Transverse colon (tissue), 4 donors: ENCODE results near the gene OVCH1. TPM values are rescaled to one million over a fixed set of nuclear protein-coding genes. Genes with fewer than 3 reads are reported as not detected.

Experiments used
- DNase-seq: peaks from one replicate; pipeline ENCODE4 v3.0.0-alpha.2; 2019
- H3K27ac ChIP-seq, 4 donors: fragments of 200-600 bp; sonication (generic); 2 replicates each; pipeline ENCODE4 v1.5.1; 2016 to 2018; ENCODE audit warnings: inconsistent platforms in 4 of 4
- H3K27me3 ChIP-seq: fragments of 200-600 bp; sonication (generic); 2 replicates; pipeline ENCODE4 v1.5.1; 2017; ENCODE audit warnings: inconsistent platforms
- H3K36me3 ChIP-seq, 4 donors: fragments of 200-600 bp; sonication (generic); 2 replicates each; pipeline ENCODE4 v1.5.1; 2017 to 2019; ENCODE audit warnings: inconsistent platforms in 4 of 4
- H3K4me1 ChIP-seq, 4 donors: fragments of 200-600 bp; sonication (generic); 2 replicates each; pipeline ENCODE4 v1.5.1; 2017 to 2020; ENCODE audit warnings: inconsistent platforms in 4 of 4
- H3K4me3 ChIP-seq, 4 donors: fragments of 200-600 bp; sonication (generic); 1 replicate in 1 of 4; 2 replicates in 3 of 4; pipeline versions ENCODE4 v1.5.1 to v1.6.1; 2017 to 2019; ENCODE audit warnings: inconsistent platforms in 4 of 4
- H3K9me3 ChIP-seq, 2 donors: fragments of 200-600 bp; sonication (generic); 2 replicates each; pipeline ENCODE4 v1.5.1; 2017 to 2019; ENCODE audit warnings: inconsistent platforms in 2 of 2
- EP300 ChIP-seq: sonication (generic); formaldehyde crosslinking; IDR thresholded peaks from one replicate; pipeline ENCODE4 v1.6.1; 2017; ENCODE audit warnings: antibody characterized with exemption, low read depth
- POLR2A ChIP-seq: fragments of 450-650 bp; IDR thresholded peaks from one replicate; pipeline ENCODE4 v1.6.1; 2016; ENCODE audit warnings: antibody characterized with exemption, mild to moderate bottlenecking, moderate library complexity
- POLR2AphosphoS5 ChIP-seq, 3 donors: sonication (generic); formaldehyde crosslinking; IDR thresholded peaks; one replicate each; pipeline ENCODE4 v1.6.1; 2016; ENCODE audit warnings: antibody characterized with exemption in 3 of 3
- WGBS, 2 donors: methylation state at CpG; one replicate each; pipeline ENCODE4 v1.1.5; 2018; ENCODE audit warnings: low coverage in 1 of 2; 5-methylcytosine and 5-hydroxymethylcytosine counted together
- in situ Hi-C, 4 donors: fragments of 200-750 bp; cut with MboI; loops; one replicate each; pipeline versions ENCODE4 v1.15.0 to v1.15.1; 2017; ENCODE audit warnings: low sequenced_read_pairs in 3 of 4, low pct_ligation_motif_present in 1 of 4, low pct_unique_long_range_greater_than_20kb in 1 of 4
- intact Hi-C: fragments of 100-400 bp; cut with DNase I; formaldehyde crosslinking; loops from one replicate; pipeline ENCODE4 v1.15.1; 2023; ENCODE audit warnings: low total_unique reads
- total RNA-seq, 4 donors: library from RNA; depleted of rRNA; stranded (reverse); fragments of >200 nt; gene quantifications; one replicate each; pipeline ENCODE4 v1.1.0, GENCODE V29; 2016
- TF ChIP-seq, protein P1 (sequence below), 5 experiments: fragments of 200-600 bp in 3 of 5; fragments of 450-650 bp in 2 of 5; sonication (generic) in 3 of 5; IDR thresholded peaks; 1 replicate in 2 of 5; 2 replicates in 3 of 5; pipeline ENCODE4 v1.5.1; 2016 to 2017; ENCODE audit warnings: antibody characterized with exemption in 5 of 5, inconsistent platforms in 3 of 5, mild to moderate bottlenecking in 2 of 5, moderate library complexity in 1 of 5

OVCH1 gene
- total RNA-seq, 4 donors from 2014 or later: 0.37 TPM; not detected in 3

DNA sequence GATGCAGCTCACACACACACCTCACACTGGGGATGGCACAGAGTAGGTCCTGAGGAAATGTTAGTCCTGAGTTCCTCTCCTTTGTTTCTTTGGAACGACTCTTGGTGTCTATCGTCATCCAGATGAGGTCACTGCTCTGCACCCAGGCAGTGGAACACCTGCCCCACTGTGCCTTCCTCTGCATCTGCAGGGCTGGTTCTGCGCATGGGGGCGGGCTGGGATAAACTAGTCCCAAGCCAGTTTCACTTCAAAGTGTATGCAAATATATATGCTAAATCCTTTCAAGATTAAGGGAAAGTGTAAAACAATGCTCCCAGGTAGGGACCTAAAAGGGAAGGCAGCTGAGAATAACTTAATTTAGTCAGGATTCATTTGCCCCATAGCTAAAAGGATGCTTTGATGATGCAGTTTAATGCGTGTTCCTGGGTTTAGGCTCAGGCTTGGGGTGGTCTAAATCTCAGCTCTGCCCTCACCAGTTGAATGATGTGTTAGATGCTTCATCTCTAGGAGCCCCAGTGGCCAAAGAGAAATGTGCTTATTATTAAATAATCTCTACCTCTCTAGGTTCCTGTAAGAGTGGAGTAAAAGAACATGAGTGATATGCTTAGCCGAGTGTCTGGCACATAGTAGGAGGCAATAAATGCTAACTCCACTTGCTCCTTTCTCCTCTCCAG, 47.1 kb upstream of the OVCH1 start:
- no peak for DNase-seq
- no peak overlapping the region for H3K4me3 ChIP-seq
- TF ChIP-seq POLR2A (no peak), POLR2AphosphoS5 (IDR thresholded peaks at IDR 0.05) (no peak), EP300 (no peak)
- TF ChIP-seq, protein P1, sequence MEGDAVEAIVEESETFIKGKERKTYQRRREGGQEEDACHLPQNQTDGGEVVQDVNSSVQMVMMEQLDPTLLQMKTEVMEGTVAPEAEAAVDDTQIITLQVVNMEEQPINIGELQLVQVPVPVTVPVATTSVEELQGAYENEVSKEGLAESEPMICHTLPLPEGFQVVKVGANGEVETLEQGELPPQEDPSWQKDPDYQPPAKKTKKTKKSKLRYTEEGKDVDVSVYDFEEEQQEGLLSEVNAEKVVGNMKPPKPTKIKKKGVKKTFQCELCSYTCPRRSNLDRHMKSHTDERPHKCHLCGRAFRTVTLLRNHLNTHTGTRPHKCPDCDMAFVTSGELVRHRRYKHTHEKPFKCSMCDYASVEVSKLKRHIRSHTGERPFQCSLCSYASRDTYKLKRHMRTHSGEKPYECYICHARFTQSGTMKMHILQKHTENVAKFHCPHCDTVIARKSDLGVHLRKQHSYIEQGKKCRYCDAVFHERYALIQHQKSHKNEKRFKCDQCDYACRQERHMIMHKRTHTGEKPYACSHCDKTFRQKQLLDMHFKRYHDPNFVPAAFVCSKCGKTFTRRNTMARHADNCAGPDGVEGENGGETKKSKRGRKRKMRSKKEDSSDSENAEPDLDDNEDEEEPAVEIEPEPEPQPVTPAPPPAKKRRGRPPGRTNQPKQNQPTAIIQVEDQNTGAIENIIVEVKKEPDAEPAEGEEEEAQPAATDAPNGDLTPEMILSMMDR (IDR thresholded peaks at IDR 0.05): no peak
- in situ Hi-C loops: no loop called here
- H3K4me1 ChIP-seq: no peaks in the 10 kb centered on the region
- intact Hi-C loops: no loop called here
- H3K27ac ChIP-seq: no peak overlapping the region
- H3K9me3 ChIP-seq: no peaks in the 10 kb centered on the region
- H3K27me3 ChIP-seq: no peaks in the 10 kb centered on the region
- no peaks in the 10 kb centered on the region for H3K36me3 ChIP-seq
- WGBS, 2 donors: 80 to 82% methylated on average over 1 to 6 of the region's 6 CpGs

DNA sequence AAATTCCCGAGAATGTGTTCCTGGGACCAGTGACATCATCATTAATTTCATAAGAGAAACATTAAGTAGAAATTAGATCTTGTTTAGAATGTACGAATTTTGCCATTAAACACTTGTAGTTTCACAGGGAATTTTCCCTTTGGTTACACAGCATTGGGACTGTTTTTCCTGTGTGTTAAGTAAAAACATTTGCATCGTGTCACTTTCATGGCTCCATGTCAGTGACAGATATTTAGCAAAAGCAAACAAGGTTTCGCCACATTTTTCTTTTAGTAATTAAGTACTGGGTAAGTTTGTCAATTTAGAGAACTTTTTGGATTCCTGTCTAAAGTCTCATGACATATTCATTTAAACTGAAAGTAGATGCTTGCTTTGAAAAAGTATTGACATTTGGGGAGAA, 45.5 kb upstream of the OVCH1 start:
- 35 to 57% methylated on average over 4 of the region's 4 CpGs for WGBS, 2 donors
- in situ Hi-C loops (no loop called here), intact Hi-C loops (no loop called here)
- Histone ChIP-seq H3K27ac (peak overlapping the region in 2 of 4 donors; percentile 20 to 46), H3K36me3 (no peaks in the 10 kb centered on the region), H3K4me1 (no peaks in the 10 kb centered on the region), H3K4me3 (no peak overlapping the region), H3K27me3 (no peaks in the 10 kb centered on the region), H3K9me3 (no peaks in the 10 kb centered on the region)
- TF ChIP-seq EP300 (no peak), POLR2A (no peak), POLR2AphosphoS5 (IDR thresholded peaks at IDR 0.05) (peak in 1 of 3 donors; percentile 28)
- TF ChIP-seq, protein P1 (IDR thresholded peaks at IDR 0.05): no peak
- DNase-seq: no peak

DNA sequence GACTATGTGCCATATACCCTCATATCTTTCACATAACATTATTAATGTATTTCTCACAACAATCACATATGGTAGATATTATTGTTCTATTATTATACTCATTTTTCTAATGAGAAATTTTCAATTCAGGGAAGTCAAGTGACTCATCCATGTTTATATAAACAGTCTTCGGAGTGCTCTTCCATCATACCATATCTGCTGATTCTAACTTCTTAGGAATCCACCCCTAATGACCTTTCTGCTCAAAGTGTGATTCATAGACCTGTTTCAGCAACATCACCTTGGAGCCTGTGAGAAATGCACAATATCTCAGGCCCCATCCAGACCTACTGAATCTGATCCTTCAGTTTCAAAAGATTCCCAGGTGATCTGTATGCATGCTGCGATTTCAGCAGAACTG, 39.8 kb upstream of the OVCH1 start:
- Histone ChIP-seq H3K9me3 (no peaks in the 10 kb centered on the region), H3K36me3 (no peaks in the 10 kb centered on the region), H3K27ac (no peak overlapping the region), H3K4me1 (peaks cover 0 to 2% (median 0%) of the 10 kb centered on the region in 4 donors), H3K27me3 (no peaks in the 10 kb centered on the region), H3K4me3 (no peak overlapping the region)
- TF ChIP-seq POLR2AphosphoS5 (IDR thresholded peaks at IDR 0.05) (no peak), EP300 (no peak), POLR2A (no peak)
- TF ChIP-seq, protein P1 (IDR thresholded peaks at IDR 0.05): no peak
- no peak for DNase-seq
- 64 to 75% methylated on average over 1 to 2 of the region's 2 CpGs for WGBS, 2 donors
- intact Hi-C loops: no loop called here
- in situ Hi-C loops: no loop called here

DNA sequence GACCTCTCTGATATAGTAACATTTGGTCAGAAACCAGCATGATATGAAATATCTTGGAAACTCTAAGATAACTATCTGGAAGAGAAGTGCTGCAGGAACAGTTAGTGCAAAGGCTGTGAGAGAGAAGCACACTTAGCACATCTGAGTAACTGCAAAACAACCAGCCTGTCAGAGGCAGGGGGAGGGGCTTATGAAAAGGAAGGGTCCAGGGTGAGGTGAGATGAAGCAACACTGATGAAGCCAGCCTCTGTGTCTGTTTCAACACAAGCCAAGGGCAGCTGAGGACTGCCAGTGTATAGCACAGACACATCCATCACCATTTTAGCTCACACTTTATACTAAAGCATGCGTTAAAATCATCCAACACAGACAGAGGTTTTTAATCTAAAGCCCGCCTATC, 37.4 kb upstream of the OVCH1 start:
- Histone ChIP-seq H3K27ac (no peak overlapping the region), H3K36me3 (no peaks in the 10 kb centered on the region), H3K4me1 (peaks cover 0 to 2% (median 0%) of the 10 kb centered on the region in 4 donors), H3K4me3 (no peak overlapping the region), H3K27me3 (no peaks in the 10 kb centered on the region), H3K9me3 (no peaks in the 10 kb centered on the region)
- DNase-seq: no peak
- intact Hi-C loops (no loop called here), in situ Hi-C loops (no loop called here)
- TF ChIP-seq POLR2AphosphoS5 (IDR thresholded peaks at IDR 0.05): no peak
- no peak for TF ChIP-seq POLR2A
- TF ChIP-seq EP300: no peak
- TF ChIP-seq, protein P1 (IDR thresholded peaks at IDR 0.05): no peak
- WGBS, 2 donors: 73 to 89% methylated on average over 2 of the region's 2 CpGs
